ENCODE results near the gene PTGER2. TPM values are rescaled to one million over a fixed set of nuclear protein-coding genes. Genes with fewer than 3 reads are reported as not detected.

The PTGER2 gene
- total RNA-seq, 1 experiment from 2014 or later, result not detected

DNA sequence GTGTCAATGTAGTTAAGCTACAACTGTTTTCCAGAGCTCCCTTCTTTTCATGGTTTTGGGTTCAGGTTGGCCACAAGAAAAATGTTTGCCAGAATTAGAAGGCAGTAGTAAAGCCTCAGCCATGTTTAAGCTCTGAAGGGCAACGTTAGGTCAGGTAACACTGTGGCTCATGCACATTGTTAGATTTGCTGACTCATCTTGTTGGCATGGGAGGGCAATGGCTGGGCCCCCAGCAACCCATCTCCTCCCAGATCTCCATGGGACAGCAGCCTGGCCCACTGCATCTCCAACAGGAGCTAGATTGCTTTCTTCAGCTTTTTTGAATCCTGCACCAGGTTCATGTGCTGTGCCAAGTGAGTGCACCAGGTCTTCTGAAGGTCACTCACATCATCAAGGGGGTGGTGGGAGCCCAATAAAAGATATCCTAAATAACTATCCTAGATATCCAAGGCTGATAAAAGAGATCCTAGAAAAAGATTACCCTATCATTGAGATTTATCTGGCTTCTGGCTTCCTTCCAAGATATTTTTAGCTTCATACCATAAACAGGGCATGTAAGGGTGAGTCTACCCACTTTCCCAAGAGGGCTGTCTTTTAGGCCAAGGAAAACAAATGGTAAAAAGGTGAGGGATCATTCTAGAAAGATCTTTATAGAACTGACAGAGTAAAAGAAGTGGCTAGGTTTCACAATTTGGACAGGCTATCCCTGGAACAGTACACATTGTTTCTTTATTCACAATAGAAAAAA is 28.9 kb downstream of the PTGER2 start:
- DNase-seq (ENCODE audit: low spot score), result no peak
- no peaks in the 10 kb centered on the region for H3K36me3 ChIP-seq (ENCODE audit: insufficient read depth, low read length, poor library complexity, severe bottlenecking)
- no TSS peak for BruUV-seq (replicated peaks)
- H3K9me3 ChIP-seq (ENCODE audit: low read depth, low read length, poor library complexity, severe bottlenecking), result no peaks in the 10 kb centered on the region
- intact Hi-C loops (cut with micrococcal nuclease; ENCODE audit: unreplicated experiment), result no loop called here
- no peak overlapping the region for H3K27ac ChIP-seq (ENCODE audit: low read depth, low read length, poor library complexity, severe bottlenecking)
- no peak for TF ChIP-seq EZH2 (IDR thresholded peaks at IDR 0.05; ENCODE audit: borderline replicate concordance, low read depth, low read length, poor library complexity, severe bottlenecking)
- TF ChIP-seq CTCF (conservative IDR thresholded peaks at IDR 0.05; ENCODE audit: low read depth, low read length), result no peak
- ChIA-PET POLR2A (ENCODE audit: low non-redundant PET) (interaction anchor here (0.6 kb wide), 1 partner anchor 449 kb away, joined by 3 read pairs; the partner anchor contains the start of gene GNPNAT1), CTCF (interaction anchor here (0.6 kb wide), 1 partner anchor 982 kb away, joined by 4 read pairs; no protein-coding TSS in a partner anchor)
- no peak overlapping the region for H3K4me3 ChIP-seq (ENCODE audit: low read depth, low read length, poor library complexity, severe bottlenecking)
- H3K27me3 ChIP-seq (replicated peaks; ENCODE audit: insufficient read depth, low read depth, low read length, poor library complexity), result no peaks in the 10 kb centered on the region
- H3K4me1 ChIP-seq (ENCODE audit: insufficient read depth, low read length, poor library complexity, severe bottlenecking), result no peaks in the 10 kb centered on the region

GRCh38 chr14:52346778-52347177 is 32.7 kb downstream of the PTGER2 start:
- CTCF ChIA-PET, result no interaction called here
- Histone ChIP-seq H3K36me3 (ENCODE audit: insufficient read depth, low read length, poor library complexity, severe bottlenecking) (no peaks in the 10 kb centered on the region), H3K27ac (ENCODE audit: low read depth, low read length, poor library complexity, severe bottlenecking) (no peak overlapping the region), H3K9me3 (ENCODE audit: low read depth, low read length, poor library complexity, severe bottlenecking) (no peaks in the 10 kb centered on the region), H3K27me3 (replicated peaks; ENCODE audit: insufficient read depth, low read depth, low read length, poor library complexity) (no peaks in the 10 kb centered on the region), H3K4me1 (ENCODE audit: insufficient read depth, low read length, poor library complexity, severe bottlenecking) (peaks cover 3% of the 10 kb centered on the region), H3K4me3 (ENCODE audit: low read depth, low read length, poor library complexity, severe bottlenecking) (no peak overlapping the region)
- no TSS peak for BruUV-seq (replicated peaks)
- intact Hi-C loops (cut with micrococcal nuclease; ENCODE audit: unreplicated experiment), result no loop called here
- POLR2A ChIA-PET (ENCODE audit: low non-redundant PET), result no interaction called here
- no peak for DNase-seq (ENCODE audit: low spot score)
- TF ChIP-seq EZH2 (IDR thresholded peaks at IDR 0.05; ENCODE audit: borderline replicate concordance, low read depth, low read length, poor library complexity, severe bottlenecking), result no peak
- no peak for TF ChIP-seq CTCF (conservative IDR thresholded peaks at IDR 0.05; ENCODE audit: low read depth, low read length)

GRCh38 chr14:52348279-52348678 is 34.2 kb downstream of the PTGER2 start:
- DNase-seq (ENCODE audit: low spot score), result no peak
- Histone ChIP-seq H3K9me3 (ENCODE audit: low read depth, low read length, poor library complexity, severe bottlenecking) (no peaks in the 10 kb centered on the region), H3K36me3 (ENCODE audit: insufficient read depth, low read length, poor library complexity, severe bottlenecking) (no peaks in the 10 kb centered on the region), H3K4me3 (ENCODE audit: low read depth, low read length, poor library complexity, severe bottlenecking) (no peak overlapping the region), H3K4me1 (ENCODE audit: insufficient read depth, low read length, poor library complexity, severe bottlenecking) (peaks cover 3% of the 10 kb centered on the region), H3K27ac (ENCODE audit: low read depth, low read length, poor library complexity, severe bottlenecking) (no peak overlapping the region), H3K27me3 (replicated peaks; ENCODE audit: insufficient read depth, low read depth, low read length, poor library complexity) (no peaks in the 10 kb centered on the region)
- intact Hi-C loops (cut with micrococcal nuclease; ENCODE audit: unreplicated experiment), result no loop called here
- CTCF ChIA-PET, result no interaction called here
- no TSS peak for BruUV-seq (replicated peaks)
- TF ChIP-seq CTCF (conservative IDR thresholded peaks at IDR 0.05; ENCODE audit: low read depth, low read length) (no peak), EZH2 (IDR thresholded peaks at IDR 0.05; ENCODE audit: borderline replicate concordance, low read depth, low read length, poor library complexity, severe bottlenecking) (no peak)
- POLR2A ChIA-PET (ENCODE audit: low non-redundant PET), result no interaction called here

Measured in A673 (cell line).